GM12865 (cell line): ENCODE data around the gene ITPKB.

Experiments
- DNase-seq: peaks from one replicate; pipeline ENCODE4 v3.0.0; 2010; ENCODE audit warnings: low read depth
- H3K4me3 ChIP-seq: 2 replicates; pipeline ENCODE4 v1.5.1; 2011; ENCODE audit warnings: mild to moderate bottlenecking, low read depth, low read length, control low read depth
- TF ChIP-seq, protein P1 (sequence below): IDR thresholded peaks from 2 replicates; pipeline ENCODE4 v1.5.1; 2011; ENCODE audit warnings: low read length, control low read depth, low read depth, inconsistent platforms; ENCODE audit not compliant: insufficient read depth; ENCODE audit errors: missing control alignments

Gene ITPKB

GRCh38 chr1:226782845-226783601 is 43.9 kb upstream of the ITPKB start:
- TF ChIP-seq, protein P1, sequence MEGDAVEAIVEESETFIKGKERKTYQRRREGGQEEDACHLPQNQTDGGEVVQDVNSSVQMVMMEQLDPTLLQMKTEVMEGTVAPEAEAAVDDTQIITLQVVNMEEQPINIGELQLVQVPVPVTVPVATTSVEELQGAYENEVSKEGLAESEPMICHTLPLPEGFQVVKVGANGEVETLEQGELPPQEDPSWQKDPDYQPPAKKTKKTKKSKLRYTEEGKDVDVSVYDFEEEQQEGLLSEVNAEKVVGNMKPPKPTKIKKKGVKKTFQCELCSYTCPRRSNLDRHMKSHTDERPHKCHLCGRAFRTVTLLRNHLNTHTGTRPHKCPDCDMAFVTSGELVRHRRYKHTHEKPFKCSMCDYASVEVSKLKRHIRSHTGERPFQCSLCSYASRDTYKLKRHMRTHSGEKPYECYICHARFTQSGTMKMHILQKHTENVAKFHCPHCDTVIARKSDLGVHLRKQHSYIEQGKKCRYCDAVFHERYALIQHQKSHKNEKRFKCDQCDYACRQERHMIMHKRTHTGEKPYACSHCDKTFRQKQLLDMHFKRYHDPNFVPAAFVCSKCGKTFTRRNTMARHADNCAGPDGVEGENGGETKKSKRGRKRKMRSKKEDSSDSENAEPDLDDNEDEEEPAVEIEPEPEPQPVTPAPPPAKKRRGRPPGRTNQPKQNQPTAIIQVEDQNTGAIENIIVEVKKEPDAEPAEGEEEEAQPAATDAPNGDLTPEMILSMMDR = no peak
- DNase-seq = no peak
- H3K4me3 ChIP-seq = no peak overlapping the region

GRCh38 chr1:226781937-226782609 is 43.0 kb upstream of the ITPKB start:
- H3K4me3 ChIP-seq = no peak overlapping the region
- no peak for DNase-seq
- TF ChIP-seq, protein P1 = no peak

DNA sequence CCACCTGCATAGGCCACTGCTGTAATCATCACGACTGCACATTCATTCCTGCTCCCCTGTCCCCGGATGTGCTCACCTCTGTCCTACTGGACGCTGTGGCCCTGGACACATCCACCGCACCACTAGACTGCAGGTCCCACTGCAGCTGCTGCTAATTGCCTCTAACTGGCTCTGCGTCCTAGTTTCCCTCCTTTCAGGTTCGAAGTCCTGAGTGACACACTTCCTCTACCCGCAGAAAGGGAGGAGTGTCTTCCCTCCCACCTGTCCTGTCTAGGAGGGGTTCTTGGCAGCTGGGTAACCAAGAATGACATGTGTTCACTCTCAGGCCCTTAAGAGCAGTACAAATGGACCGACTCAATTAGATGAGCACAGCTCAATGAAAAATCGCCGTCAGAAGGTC is 40.5 kb upstream of the ITPKB start:
- TF ChIP-seq, protein P1 = no peak
- DNase-seq = no peak
- H3K4me3 ChIP-seq = no peak overlapping the region

DNA sequence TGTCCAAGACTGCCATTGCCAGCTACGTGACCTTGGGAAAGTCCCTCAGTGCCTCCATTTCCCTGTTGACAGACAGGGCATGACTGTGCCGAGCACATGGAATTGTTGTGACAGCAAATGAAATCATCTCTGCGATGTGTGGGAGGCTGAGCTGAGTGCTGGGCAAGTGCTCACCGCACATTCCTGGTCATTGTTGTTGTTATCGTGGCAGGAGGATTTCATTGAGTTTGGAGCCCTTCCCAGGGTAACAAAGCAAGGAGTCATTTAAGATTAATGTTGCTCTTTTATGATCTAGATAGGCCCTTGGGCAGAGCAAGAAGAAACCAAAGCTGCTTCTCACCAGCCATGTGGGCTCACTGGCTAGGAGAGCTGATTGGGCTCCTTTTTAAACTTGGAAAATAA is 39.6 kb upstream of the ITPKB start:
- TF ChIP-seq, protein P1 = no peak
- no peak for DNase-seq
- H3K4me3 ChIP-seq = no peak overlapping the region

- no peak overlapping the region for H3K4me3 ChIP-seq
- TF ChIP-seq, protein P1 = no peak
- no peak for DNase-seq
Measured at GRCh38 chr1:226776975-226777374, 37.9 kb upstream of the ITPKB start.

DNA sequence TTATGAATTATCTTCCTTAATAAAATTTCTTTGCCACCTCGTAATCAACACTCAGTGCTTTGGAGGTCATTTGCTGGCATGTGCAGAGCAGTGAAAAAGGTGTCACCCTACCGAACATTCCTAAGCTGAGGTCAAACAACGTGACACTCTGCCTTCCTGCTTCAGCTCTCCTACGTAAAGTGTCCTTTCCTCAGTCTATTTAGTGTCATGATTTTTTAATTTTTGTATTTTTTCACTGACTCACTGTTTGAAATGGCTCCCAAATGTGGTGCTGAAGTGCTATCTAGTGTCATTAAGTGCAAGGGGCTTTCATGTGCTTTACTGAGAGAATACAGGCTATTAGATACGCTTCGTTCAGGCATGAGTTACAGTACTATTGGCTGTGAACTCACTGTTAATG is 37.0 kb upstream of the ITPKB start:
- TF ChIP-seq, protein P1 = no peak
- no peak for DNase-seq
- H3K4me3 ChIP-seq = no peak overlapping the region
